ENCODE results near the gene FAM168A. TPM values are rescaled to one million over a fixed set of nuclear protein-coding genes. Genes with fewer than 3 reads are reported as not detected.

FAM168A gene
- total RNA-seq, 1 experiment from 2014 or later, result 21.1 TPM

GRCh38 chr11:73380897-73381410 lies 217.0 kb downstream of the FAM168A start:
- no peaks in the 10 kb centered on the region for H4K20me1 ChIP-seq (ENCODE audit: control insufficient read depth, insufficient read depth, insufficient read length)
- H3K27me3 ChIP-seq (ENCODE audit: insufficient read depth, low read length), result no peaks in the 10 kb centered on the region; the same call in 1 of the 2 replicates
- H3K18ac ChIP-seq (ENCODE audit: insufficient read length, low read depth, low read length), result no peak overlapping the region
- H3K79me2 ChIP-seq (ENCODE audit: insufficient read depth, low read length), result no peaks in the 10 kb centered on the region; the same call in 1 of the 2 replicates
- H3K4me1 Mint-ChIP-seq, result peaks cover 26 to 34% of the 10 kb centered on the region in 2 experiments
- H3K27ac Mint-ChIP-seq, result no peak overlapping the region; a peak in 1 of 7 replicates
- H2BK12ac ChIP-seq (ENCODE audit: insufficient read length, low read depth, low read length), result no peak overlapping the region
- no peak overlapping the region for H2BK15ac ChIP-seq (ENCODE audit: low read depth, low read length)
- no CpG with 5 or more reads among the region's 4 CpGs for WGBS (ENCODE audit: extremely low coverage, insufficient read length, low lambda C conversion rate)
- H3K9me3 ChIP-seq (ENCODE audit: control insufficient read depth, low read depth, low read length), result no peaks in the 10 kb centered on the region
- H3K9me3 Mint-ChIP-seq, result no peaks in the 10 kb centered on the region
- no peak overlapping the region for H3K9ac ChIP-seq (ENCODE audit: extremely low read depth, insufficient read length, low read length)
- peaks cover 13% of the 10 kb centered on the region for H3K27me3 Mint-ChIP-seq (ENCODE audit: low read depth)
- H3K79me1 ChIP-seq (ENCODE audit: insufficient read depth, low read depth, low read length, poor library complexity, severe bottlenecking), result no peaks in the 10 kb centered on the region
- no peak overlapping the region; the same call in 1 of the 2 replicates for H3K14ac ChIP-seq (ENCODE audit: insufficient read depth, low read length)
- no peak overlapping the region for H3K4me2 ChIP-seq (ENCODE audit: insufficient read depth, insufficient read length, low read length)
- no peak overlapping the region for H3K4ac ChIP-seq (ENCODE audit: low read depth, low read length)
- H4K5ac ChIP-seq (ENCODE audit: insufficient read length, low read depth, low read length), result no peak overlapping the region
- no peak overlapping the region for H2BK5ac ChIP-seq (ENCODE audit: insufficient read length, low read length)
- no peak overlapping the region for H3K56ac ChIP-seq (ENCODE audit: insufficient read length, low read depth, low read length)
- no peak for TF ChIP-seq CTCF (conservative IDR thresholded peaks at IDR 0.05)
- DNase-seq, result no peak
- H3K4me1 ChIP-seq (ENCODE audit: insufficient read depth, low read length), result no peaks in the 10 kb centered on the region
- no peak overlapping the region for H2AFZ ChIP-seq (ENCODE audit: low read length)
- H3K4me3 Mint-ChIP-seq, result no peak overlapping the region
- H4K8ac ChIP-seq (replicated peaks; ENCODE audit: insufficient read length, low read depth, low read length), result no peak overlapping the region
- H3K23me2 ChIP-seq (ENCODE audit: insufficient read length, low read depth, low read length, poor library complexity, severe bottlenecking), result peaks cover 6% of the 10 kb centered on the region
- no peak overlapping the region for H2AK5ac ChIP-seq (ENCODE audit: insufficient read length, low read length)
- H2BK120ac ChIP-seq (ENCODE audit: low read depth, low read length, poor library complexity, severe bottlenecking), result no peak overlapping the region
- no peak overlapping the region for H3K27ac ChIP-seq (ENCODE audit: insufficient read length, low read depth, low read length)
- no peak overlapping the region for H2BK20ac ChIP-seq (ENCODE audit: low read depth, low read length, poor library complexity, severe bottlenecking)
- H4K91ac ChIP-seq (ENCODE audit: insufficient read length, low read depth, low read length), result no peak overlapping the region
- no peak overlapping the region for H3K23ac ChIP-seq (ENCODE audit: insufficient read length, low read depth, low read length)
- H3K36me3 Mint-ChIP-seq (ENCODE audit: insufficient read depth in 1 of 3, low read depth in 3 of 3), result no peaks in the 10 kb centered on the region; a peak in 1 of 7 replicates
- H3T11ph ChIP-seq (ENCODE audit: low read length), result no peak overlapping the region
